Caco-2 (cell line): ENCODE results near the gene MAP4K3. TPM values are rescaled to one million over a fixed set of nuclear protein-coding genes. Genes with fewer than 3 reads are reported as not detected.

Experiments used
- BruUV-seq: library from RNA; stranded (reverse); fragments of 400-500 nt; replicated peaks from 2 replicates; lab custom pipeline; 2021; lab: Mats Ljungman, UMichigan
- CTCF ChIA-PET: fragments of 300-600 bp; sonication (Branson Sonifier 250); formaldehyde crosslinking; loops from one replicate; lab custom pipeline; 2022; ENCODE audit warnings: antibody characterized with exemption; lab: Charles Lee
- POLR2A ChIA-PET: fragments of 300-600 bp; sonication (Branson Sonifier 250); formaldehyde crosslinking; loops from one replicate; lab custom pipeline; 2022; ENCODE audit warnings: antibody characterized with exemption; lab: Charles Lee
- DNase-seq, 2 experiments: peaks; one replicate each; pipeline versions ENCODE4 v3.0.0 to v3.0.0-alpha.2; 2020 to 2022
- H3K27me3 ChIP-seq: replicated peaks from 2 replicates; pipeline ENCODE4 v1.6.0; 2011; ENCODE audit warnings: low read length; ENCODE audit not compliant: control insufficient read depth, insufficient read depth
- H3K36me3 ChIP-seq: 2 replicates; pipeline ENCODE4 v1.5.1; 2011; ENCODE audit warnings: low read length; ENCODE audit not compliant: control insufficient read depth, insufficient read depth
- H3K4me1 ChIP-seq: fragments of 250-450 bp; sonication (Bioruptor Pico); 2 replicates; pipeline ENCODE4 v1.5.1; 2020; ENCODE audit warnings: mild to moderate bottlenecking
- H3K4me3 ChIP-seq: 2 replicates; pipeline ENCODE4 v1.5.1; 2011; ENCODE audit warnings: low read depth, mild to moderate bottlenecking, control low read depth, low read length
- H3K9me3 ChIP-seq: fragments of 250-450 bp; sonication (Bioruptor Pico); 2 replicates; pipeline ENCODE4 v1.5.1; 2020; ENCODE audit warnings: mild to moderate bottlenecking, moderate library complexity
- H3K27ac Mint-ChIP-seq: one replicate; pipeline ENCODE4 v1.8.0; 2022; ENCODE audit warnings: mixed read lengths; ENCODE audit not compliant: unreplicated experiment
- H3K27me3 Mint-ChIP-seq: one replicate; pipeline ENCODE4 v1.8.0; 2022; ENCODE audit warnings: mixed read lengths; ENCODE audit not compliant: insufficient read depth, unreplicated experiment
- H3K36me3 Mint-ChIP-seq: one replicate; pipeline ENCODE4 v1.8.0; 2022; ENCODE audit warnings: mild to moderate bottlenecking, mixed read lengths; ENCODE audit not compliant: insufficient read depth, unreplicated experiment
- H3K4me1 Mint-ChIP-seq: one replicate; pipeline ENCODE4 v1.8.0; 2022; ENCODE audit warnings: low read depth, mixed read lengths; ENCODE audit not compliant: unreplicated experiment
- H3K4me3 Mint-ChIP-seq: one replicate; pipeline ENCODE4 v1.8.0; 2022; ENCODE audit warnings: mild to moderate bottlenecking, moderate library complexity, mixed read lengths; ENCODE audit not compliant: unreplicated experiment
- H3K9me3 Mint-ChIP-seq: one replicate; pipeline ENCODE4 v1.8.0; 2022; ENCODE audit warnings: mixed read lengths; ENCODE audit not compliant: unreplicated experiment
- CTCF ChIP-seq, 2 experiments: fragments of 200-600 bp in 1 of 2; IDR thresholded peaks; 1 replicate in 1 of 2; 2 replicates in 1 of 2; pipeline versions ENCODE4 v1.5.1 to v1.8.0; 2011 to 2022; ENCODE audit warnings: antibody characterized with exemption in 1 of 2, control low read depth in 1 of 2, inconsistent platforms in 1 of 2, low read depth in 1 of 2, low read length in 1 of 2, mild to moderate bottlenecking in 1 of 2, moderate library complexity in 1 of 2; ENCODE audit not compliant: insufficient read depth in 1 of 2, severe bottlenecking in 1 of 2, unreplicated experiment in 1 of 2
- intact Hi-C: fragments of 100-400 bp; cut with micrococcal nuclease; formaldehyde crosslinking; loops from one replicate; pipeline ENCODE4 v1.10.0; 2022; ENCODE audit not compliant: unreplicated experiment
- total RNA-seq: library from RNA; stranded (reverse); gene quantifications from 2 replicates; pipeline ENCODE4 v1.2.3, GENCODE V29; 2022

The MAP4K3 gene
- total RNA-seq, 1 experiment from 2014 or later: 46.1 TPM

GRCh38 chr2:39304200-39304599, 132.9 kb downstream of the MAP4K3 start:
- Mint-ChIP-seq H3K36me3 (peaks cover 16% of the 10 kb centered on the region), H3K9me3 (no peaks in the 10 kb centered on the region), H3K4me3 (no peak overlapping the region), H3K4me1 (peaks cover 6% of the 10 kb centered on the region), H3K27me3 (no peaks in the 10 kb centered on the region), H3K27ac (no peak overlapping the region)
- Histone ChIP-seq H3K27me3 (no peaks in the 10 kb centered on the region), H3K9me3 (no peaks in the 10 kb centered on the region), H3K4me3 (no peak overlapping the region), H3K4me1 (no peaks in the 10 kb centered on the region), H3K36me3 (no peaks in the 10 kb centered on the region; the same call in 1 of the 2 replicates)
- intact Hi-C loops: no loop called here
- CTCF ChIA-PET: no interaction called here
- POLR2A ChIA-PET: no interaction called here
- DNase-seq: no peak
- BruUV-seq: no TSS peak
- no peak for TF ChIP-seq CTCF (IDR thresholded peaks at IDR 0.05; ENCODE audit: insufficient read depth in 1 of 2, low read depth in 1 of 2, low read length in 1 of 2, severe bottlenecking in 1 of 2, unreplicated experiment in 1 of 2)

DNA sequence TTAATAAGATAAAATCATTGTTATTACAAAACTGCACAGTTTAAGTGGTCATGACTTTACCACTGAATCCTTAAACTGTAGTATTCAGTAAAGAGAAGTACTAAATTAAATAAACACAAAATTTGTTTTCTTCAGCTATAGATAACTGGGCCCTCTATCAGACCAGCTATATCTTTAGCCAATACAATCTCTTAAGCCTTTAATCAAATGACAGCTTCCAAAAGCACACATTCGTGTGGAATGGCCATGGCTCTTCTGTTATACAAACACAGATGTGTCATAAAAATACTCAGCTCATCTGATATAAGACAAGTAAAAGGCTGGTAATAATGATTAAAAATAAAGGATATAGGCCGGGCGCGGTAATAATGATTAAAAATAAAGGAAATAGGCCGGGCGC, 135.7 kb downstream of the MAP4K3 start:
- no peaks in the 10 kb centered on the region; the same call in 1 of the 2 replicates for H3K36me3 ChIP-seq
- Mint-ChIP-seq H3K27me3 (no peaks in the 10 kb centered on the region), H3K9me3 (no peaks in the 10 kb centered on the region), H3K36me3 (peaks cover 17% of the 10 kb centered on the region), H3K4me3 (no peak overlapping the region), H3K27ac (no peak overlapping the region), H3K4me1 (peaks cover 6% of the 10 kb centered on the region)
- TF ChIP-seq CTCF (IDR thresholded peaks at IDR 0.05; ENCODE audit: insufficient read depth in 1 of 2, low read depth in 1 of 2, low read length in 1 of 2, severe bottlenecking in 1 of 2, unreplicated experiment in 1 of 2): no peak
- ChIA-PET POLR2A (no interaction called here), CTCF (no interaction called here)
- no TSS peak for BruUV-seq
- intact Hi-C loops: no loop called here
- no peaks in the 10 kb centered on the region for H3K9me3 ChIP-seq
- no peak for DNase-seq
- H3K4me1 ChIP-seq: no peaks in the 10 kb centered on the region
- H3K27me3 ChIP-seq: no peaks in the 10 kb centered on the region
- no peak overlapping the region for H3K4me3 ChIP-seq

DNA sequence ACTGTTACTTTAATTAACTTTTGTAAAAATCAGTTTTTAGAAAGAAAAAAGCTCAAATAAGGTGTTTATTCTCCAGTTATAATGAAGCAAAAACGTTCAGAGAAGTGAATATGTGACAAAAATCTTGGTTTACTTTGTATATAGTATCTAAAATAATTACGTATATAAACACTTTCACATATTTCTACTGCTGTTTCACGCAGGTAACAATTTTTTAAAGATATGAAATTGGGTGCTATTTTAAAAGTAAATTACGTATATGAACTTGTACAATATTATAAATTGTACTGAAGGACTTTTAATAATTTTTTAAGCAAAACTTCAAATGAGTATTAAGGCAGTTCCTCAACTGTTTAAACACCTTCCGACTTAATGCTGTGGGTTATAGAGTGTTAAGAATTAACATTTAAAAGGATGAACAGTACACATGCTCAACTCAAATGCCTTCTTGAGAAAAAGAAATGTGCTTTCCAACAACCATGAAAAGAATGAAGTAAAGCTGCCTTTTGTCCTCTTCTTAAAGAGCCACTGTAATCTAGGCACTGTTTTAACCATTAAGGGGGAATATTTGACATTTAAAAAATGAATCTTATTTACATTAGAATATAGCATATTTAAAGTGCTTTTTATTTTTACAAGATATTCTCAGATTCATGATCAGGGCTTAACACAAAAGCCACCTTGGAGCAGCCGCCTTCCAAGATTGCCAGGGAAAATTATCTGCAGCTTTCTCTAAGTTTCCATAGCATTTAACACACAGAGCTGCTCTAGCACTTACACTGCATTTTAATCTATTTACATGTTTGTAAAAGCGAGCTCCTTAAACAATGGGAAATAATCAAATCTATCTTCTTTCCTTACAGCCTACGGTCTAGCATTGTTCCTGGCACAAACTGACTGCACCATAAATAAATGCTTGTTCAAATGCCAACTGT, 136.8 kb downstream of the MAP4K3 start:
- Mint-ChIP-seq H3K4me3 (no peak overlapping the region), H3K4me1 (peaks cover 6% of the 10 kb centered on the region), H3K9me3 (no peaks in the 10 kb centered on the region), H3K27me3 (no peaks in the 10 kb centered on the region), H3K36me3 (peaks cover 16% of the 10 kb centered on the region), H3K27ac (no peak overlapping the region)
- DNase-seq: no peak
- no peak overlapping the region for H3K4me3 ChIP-seq
- ChIA-PET POLR2A (no interaction called here), CTCF (no interaction called here)
- intact Hi-C loops: no loop called here
- no peaks in the 10 kb centered on the region; the same call in 1 of the 2 replicates for H3K36me3 ChIP-seq
- H3K9me3 ChIP-seq: no peaks in the 10 kb centered on the region
- H3K27me3 ChIP-seq: no peaks in the 10 kb centered on the region
- no TSS peak for BruUV-seq
- no peaks in the 10 kb centered on the region for H3K4me1 ChIP-seq
- TF ChIP-seq CTCF (IDR thresholded peaks at IDR 0.05; ENCODE audit: insufficient read depth in 1 of 2, low read depth in 1 of 2, low read length in 1 of 2, severe bottlenecking in 1 of 2, unreplicated experiment in 1 of 2): no peak
